Activated CD4-positive, alpha-beta T cell treated with anti-CD3 and anti-CD28 coated beads, Interleukin-2, amount 10 ng/mL, durations not matched to agents 7 days and 5 days (primary cell): Measurements from ENCODE around the gene NUAK1. TPM values are rescaled to one million over a fixed set of nuclear protein-coding genes. Genes with fewer than 3 reads are reported as not detected.

Experiments used
- CTCF ChIA-PET: fragments of 350-600 bp; sonication (Branson Sonifier 250); formaldehyde crosslinking; loops from one replicate; lab custom pipeline; 2021; ENCODE audit warnings: antibody characterized with exemption; lab: Charles Lee
- POLR2A ChIA-PET: fragments of 350-600 bp; sonication (Branson Sonifier 250); formaldehyde crosslinking; loops from one replicate; lab custom pipeline; 2021; ENCODE audit warnings: antibody characterized with exemption; lab: Charles Lee
- DNase-seq: peaks from one replicate; pipeline ENCODE4 v3.0.0-alpha.2; 2020
- H3K27ac Mint-ChIP-seq: one replicate; pipeline ENCODE4 v1.8.0; 2021; ENCODE audit warnings: mild to moderate bottlenecking, moderate library complexity, mixed read lengths
- H3K27me3 Mint-ChIP-seq: one replicate; pipeline ENCODE4 v1.8.0; 2021; ENCODE audit warnings: mixed read lengths
- H3K36me3 Mint-ChIP-seq: one replicate; pipeline ENCODE4 v1.8.0; 2021; ENCODE audit warnings: low read depth, mixed read lengths
- H3K4me1 Mint-ChIP-seq: one replicate; pipeline ENCODE4 v1.8.0; 2021; ENCODE audit warnings: mixed read lengths
- H3K4me3 Mint-ChIP-seq: one replicate; pipeline ENCODE4 v1.8.0; 2021; ENCODE audit warnings: mild to moderate bottlenecking, moderate library complexity, mixed read lengths
- H3K9me3 Mint-ChIP-seq: one replicate; pipeline ENCODE4 v1.8.0; 2021; ENCODE audit warnings: mixed read lengths
- total RNA-seq, 2 experiments: library from RNA; stranded (reverse); gene quantifications; one replicate each; pipeline ENCODE4 v1.2.3, GENCODE V29; 2021

Gene NUAK1
- not detected for total RNA-seq

- DNase-seq: no peak
- H3K27me3 Mint-ChIP-seq: peaks cover 62% of the 10 kb centered on the region
- peaks cover 3% of the 10 kb centered on the region for H3K4me1 Mint-ChIP-seq
- no peak within 1 kb of the TSS for H3K27ac Mint-ChIP-seq
- ChIA-PET CTCF (interaction anchor here (0.6 to 0.9 kb wide), 2 partner anchors 10 to 171 kb away, joined by 3 to 4 read pairs; no protein-coding TSS in a partner anchor), POLR2A (no interaction called here)
- no peaks in the 10 kb centered on the region for H3K36me3 Mint-ChIP-seq
- H3K4me3 Mint-ChIP-seq: no peak within 1 kb of the TSS
- no peaks in the 10 kb centered on the region for H3K9me3 Mint-ChIP-seq
Measured at GRCh38 chr12:106138633-106139421, at the start of gene NUAK1. Gene NUAK1 (minus strand): TSS chr12:106138954. CDS start chr12:106138653, 301 bp downstream.

- no peak for DNase-seq
- CTCF ChIA-PET: interaction anchor here (0.6 to 1.0 kb wide), 2 partner anchors 9 to 821 kb away, joined by 3 to 4 read pairs; no protein-coding TSS in a partner anchor
- no peaks in the 10 kb centered on the region for H3K4me1 Mint-ChIP-seq
Measured at GRCh38 chr12:106188256-106188655, 49.5 kb upstream of the NUAK1 start.

GRCh38 chr12:106187842-106188241 is 49.1 kb upstream of the NUAK1 start:
- Mint-ChIP-seq H3K27ac (no peak overlapping the region), H3K27me3 (peaks cover 13% of the 10 kb centered on the region), H3K36me3 (no peaks in the 10 kb centered on the region), H3K9me3 (no peaks in the 10 kb centered on the region), H3K4me1 (no peaks in the 10 kb centered on the region), H3K4me3 (no peak overlapping the region)
- CTCF ChIA-PET: interaction anchor here (1.0 kb wide), 1 partner anchor 9 kb away, joined by 4 read pairs; no protein-coding TSS in a partner anchor
- POLR2A ChIA-PET: no interaction called here
- no peak for DNase-seq

More at GRCh38 chr12:106188256-106188655, 49.5 kb upstream of the NUAK1 start:
- Mint-ChIP-seq H3K9me3 (no peaks in the 10 kb centered on the region), H3K4me3 (no peak overlapping the region), H3K27ac (no peak overlapping the region), H3K36me3 (no peaks in the 10 kb centered on the region), H3K27me3 (peaks cover 13% of the 10 kb centered on the region)
- POLR2A ChIA-PET: no interaction called here

GRCh38 chr12:106187155-106187789 is 48.5 kb upstream of the NUAK1 start:
- no peak overlapping the region for H3K27ac Mint-ChIP-seq
- peaks cover 13% of the 10 kb centered on the region for H3K27me3 Mint-ChIP-seq
- H3K9me3 Mint-ChIP-seq: no peaks in the 10 kb centered on the region
- CTCF ChIA-PET: no interaction called here
- POLR2A ChIA-PET: no interaction called here
- no peaks in the 10 kb centered on the region for H3K36me3 Mint-ChIP-seq
- DNase-seq: no peak
- no peaks in the 10 kb centered on the region for H3K4me1 Mint-ChIP-seq
- H3K4me3 Mint-ChIP-seq: no peak overlapping the region

- H3K4me3 Mint-ChIP-seq: no peak overlapping the region
- CTCF ChIA-PET: no interaction called here
- no peaks in the 10 kb centered on the region for H3K4me1 Mint-ChIP-seq
- no peaks in the 10 kb centered on the region for H3K9me3 Mint-ChIP-seq
- POLR2A ChIA-PET: no interaction called here
- H3K27ac Mint-ChIP-seq: no peak overlapping the region
- no peaks in the 10 kb centered on the region for H3K36me3 Mint-ChIP-seq
- peaks cover 13% of the 10 kb centered on the region for H3K27me3 Mint-ChIP-seq
- no peak for DNase-seq
Measured at GRCh38 chr12:106183735-106184134, 45.0 kb upstream of the NUAK1 start.

GRCh38 chr12:106181401-106182114 is 42.8 kb upstream of the NUAK1 start:
- Mint-ChIP-seq H3K27me3 (peaks cover 9% of the 10 kb centered on the region), H3K4me3 (no peak overlapping the region), H3K9me3 (no peaks in the 10 kb centered on the region), H3K36me3 (no peaks in the 10 kb centered on the region), H3K4me1 (no peaks in the 10 kb centered on the region), H3K27ac (no peak overlapping the region)
- DNase-seq: no peak
- ChIA-PET CTCF (no interaction called here), POLR2A (no interaction called here)

- Mint-ChIP-seq H3K36me3 (no peaks in the 10 kb centered on the region), H3K27ac (no peak overlapping the region), H3K9me3 (no peaks in the 10 kb centered on the region), H3K4me1 (no peaks in the 10 kb centered on the region), H3K27me3 (peaks cover 5% of the 10 kb centered on the region), H3K4me3 (no peak overlapping the region)
- CTCF ChIA-PET: interaction anchor here (2.0 kb wide), 1 partner anchor 9 kb away, joined by 4 read pairs; no protein-coding TSS in a partner anchor
- POLR2A ChIA-PET: no interaction called here
- DNase-seq: no peak
Measured at GRCh38 chr12:106179086-106179485, 40.3 kb upstream of the NUAK1 start.

GRCh38 chr12:106178562-106178961 is 39.8 kb upstream of the NUAK1 start:
- no peaks in the 10 kb centered on the region for H3K36me3 Mint-ChIP-seq

GRCh38 chr12:106176560-106176959 is 37.8 kb upstream of the NUAK1 start:
- Mint-ChIP-seq H3K4me3 (no peak overlapping the region), H3K27ac (no peak overlapping the region), H3K4me1 (no peaks in the 10 kb centered on the region), H3K9me3 (no peaks in the 10 kb centered on the region), H3K36me3 (no peaks in the 10 kb centered on the region), H3K27me3 (peaks cover 9% of the 10 kb centered on the region)
- DNase-seq: no peak
- POLR2A ChIA-PET: no interaction called here
- CTCF ChIA-PET: interaction anchor here (0.6 kb wide), 1 partner anchor 209 kb away, joined by 3 read pairs; no protein-coding TSS in a partner anchor

More at GRCh38 chr12:106178562-106178961, 39.8 kb upstream of the NUAK1 start:
- CTCF ChIA-PET: interaction anchor here (2.0 kb wide), 1 partner anchor 10 kb away, joined by 4 read pairs; no protein-coding TSS in a partner anchor
- Mint-ChIP-seq H3K27ac (no peak overlapping the region), H3K27me3 (peaks cover 5% of the 10 kb centered on the region), H3K9me3 (no peaks in the 10 kb centered on the region), H3K4me3 (no peak overlapping the region), H3K4me1 (no peaks in the 10 kb centered on the region)
- POLR2A ChIA-PET: no interaction called here
- no peak for DNase-seq

GRCh38 chr12:106174876-106175275 is 36.1 kb upstream of the NUAK1 start:
- no peaks in the 10 kb centered on the region for H3K9me3 Mint-ChIP-seq
- ChIA-PET CTCF (no interaction called here), POLR2A (no interaction called here)
- no peak for DNase-seq
- H3K4me3 Mint-ChIP-seq: no peak overlapping the region
- H3K27me3 Mint-ChIP-seq: peaks cover 7% of the 10 kb centered on the region
- H3K27ac Mint-ChIP-seq: no peak overlapping the region
- H3K36me3 Mint-ChIP-seq: no peaks in the 10 kb centered on the region
- no peaks in the 10 kb centered on the region for H3K4me1 Mint-ChIP-seq

GRCh38 chr12:106173442-106173841 is 34.7 kb upstream of the NUAK1 start:
- no peak for DNase-seq
- H3K4me3 Mint-ChIP-seq: no peak overlapping the region
- no peaks in the 10 kb centered on the region for H3K9me3 Mint-ChIP-seq
- H3K27ac Mint-ChIP-seq: no peak overlapping the region
- ChIA-PET POLR2A (no interaction called here), CTCF (no interaction called here)
- peaks cover 7% of the 10 kb centered on the region for H3K27me3 Mint-ChIP-seq
- no peaks in the 10 kb centered on the region for H3K4me1 Mint-ChIP-seq
- no peaks in the 10 kb centered on the region for H3K36me3 Mint-ChIP-seq

GRCh38 chr12:106171117-106171750 is 32.5 kb upstream of the NUAK1 start:
- no peak for DNase-seq
- no peaks in the 10 kb centered on the region for H3K4me1 Mint-ChIP-seq
- H3K4me3 Mint-ChIP-seq: no peak overlapping the region
- H3K27me3 Mint-ChIP-seq: peaks cover 27% of the 10 kb centered on the region
- no peaks in the 10 kb centered on the region for H3K36me3 Mint-ChIP-seq
- H3K9me3 Mint-ChIP-seq: no peaks in the 10 kb centered on the region
- ChIA-PET CTCF (no interaction called here), POLR2A (no interaction called here)
- no peak overlapping the region for H3K27ac Mint-ChIP-seq
